ENCODE measurements around the gene ABCA6.

GRCh38 chr17:69098625-69099024 is 43.1 kb downstream of the ABCA6 start:
- TF ChIP-seq POLR2AphosphoS5 (IDR thresholded peaks at IDR 0.05; ENCODE audit: low read depth, low read length) (no peak), TAF1 (IDR thresholded peaks at IDR 0.05; ENCODE audit: borderline replicate concordance, insufficient read depth, low read length) (no peak), REST (IDR thresholded peaks at IDR 0.05; ENCODE audit: insufficient read depth in 1 of 2, low read depth in 2 of 2, low read length in 2 of 2) (no peak)

All from PFSK-1 (cell line).